ENCODE results near the gene SERPINI2.

Gene SERPINI2

GRCh38 chr3:167473863-167474262 is at the start of gene SERPINI2:
Gene SERPINI2 (minus strand): TSS chr3:167474042. CDS start chr3:167471834, 2,208 bp downstream.
- no peak for DNase-seq (ENCODE audit: low read depth)

DNA sequence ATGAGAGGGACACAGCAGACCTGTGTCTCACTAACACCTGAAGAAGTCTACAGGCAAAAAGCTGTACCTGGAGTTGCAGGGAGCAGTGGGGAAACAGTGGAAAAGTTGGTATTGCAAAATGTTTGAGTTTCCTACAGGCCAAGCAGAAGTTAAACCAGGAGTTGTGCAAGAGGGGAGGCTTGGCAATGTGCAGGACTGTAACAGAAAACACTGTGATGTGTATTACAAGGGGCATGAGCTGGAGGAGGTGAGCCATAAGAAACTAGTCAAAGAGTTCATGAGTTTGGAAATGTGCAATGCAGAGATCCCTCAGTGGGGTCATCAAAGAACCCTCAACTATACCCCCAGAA is 47.1 kb upstream of the SERPINI2 start:
- no peak for DNase-seq (ENCODE audit: low read depth)

- no peak for DNase-seq (ENCODE audit: low read depth)
These were observed 46.6 kb upstream of the SERPINI2 start for GRCh38 chr3:167520266-167521005.

GRCh38 chr3:167507954-167508353 is 34.1 kb upstream of the SERPINI2 start:
- no peak for DNase-seq (ENCODE audit: low read depth)

- DNase-seq (ENCODE audit: low read depth): no peak
These were observed 28.6 kb upstream of the SERPINI2 start for GRCh38 chr3:167502401-167502800.

- no peak for DNase-seq (ENCODE audit: low read depth)
These were observed 28.1 kb upstream of the SERPINI2 start for GRCh38 chr3:167501941-167502340.

- DNase-seq (ENCODE audit: low read depth): no peak
These were observed 24.1 kb upstream of the SERPINI2 start for GRCh38 chr3:167497903-167498302.

- DNase-seq (ENCODE audit: low read depth): no peak
These were observed 19.4 kb upstream of the SERPINI2 start for GRCh38 chr3:167493244-167493643.

- no peak for DNase-seq (ENCODE audit: low read depth)
These were observed 17.8 kb upstream of the SERPINI2 start for GRCh38 chr3:167491621-167492020.

GRCh38 chr3:167489571-167489970 is 15.7 kb upstream of the SERPINI2 start:
- DNase-seq (ENCODE audit: low read depth): no peak

- DNase-seq (ENCODE audit: low read depth): no peak
These were observed 13.7 kb upstream of the SERPINI2 start for GRCh38 chr3:167487556-167487955.

- no peak for DNase-seq (ENCODE audit: low read depth)
These were observed 10.7 kb upstream of the SERPINI2 start for GRCh38 chr3:167484551-167484950.

DNA sequence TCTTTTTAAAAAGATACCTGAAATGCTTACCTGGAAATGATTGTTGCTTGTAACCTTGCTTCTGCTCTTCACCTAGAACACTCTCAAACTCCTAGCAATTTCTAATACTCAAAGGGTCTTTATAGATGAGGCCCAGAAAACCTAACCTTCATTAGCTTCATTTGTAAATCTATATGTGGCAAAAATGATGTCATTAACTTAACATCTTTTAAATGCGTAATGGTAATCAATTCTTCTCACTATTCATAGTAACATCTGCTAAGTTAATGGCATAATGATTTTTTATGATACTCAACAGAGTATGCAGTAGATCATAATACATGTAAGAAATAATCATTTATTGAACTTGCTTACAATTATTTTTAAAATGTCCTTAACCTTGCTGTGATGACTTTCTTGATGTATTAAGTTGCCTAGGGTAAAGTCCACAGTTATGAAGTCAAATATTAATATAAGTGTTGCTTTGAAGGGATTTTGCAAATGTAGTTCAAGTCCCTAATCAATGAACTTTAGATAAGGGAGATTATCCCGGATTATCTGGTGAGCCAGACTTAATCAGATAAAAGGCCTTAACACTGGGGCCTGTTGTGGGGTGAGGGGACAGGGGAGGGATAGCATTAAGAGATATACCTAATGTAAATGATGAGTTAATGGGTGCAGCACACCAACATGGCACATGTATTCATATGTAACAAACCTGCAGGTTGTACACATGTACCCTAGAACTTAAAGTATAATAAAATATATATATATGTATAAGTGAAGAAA is 10.1 kb upstream of the SERPINI2 start:
- no peak for DNase-seq (ENCODE audit: low read depth)

GRCh38 chr3:167481164-167481563 is 7.3 kb upstream of the SERPINI2 start:
- DNase-seq (ENCODE audit: low read depth): no peak

DNA sequence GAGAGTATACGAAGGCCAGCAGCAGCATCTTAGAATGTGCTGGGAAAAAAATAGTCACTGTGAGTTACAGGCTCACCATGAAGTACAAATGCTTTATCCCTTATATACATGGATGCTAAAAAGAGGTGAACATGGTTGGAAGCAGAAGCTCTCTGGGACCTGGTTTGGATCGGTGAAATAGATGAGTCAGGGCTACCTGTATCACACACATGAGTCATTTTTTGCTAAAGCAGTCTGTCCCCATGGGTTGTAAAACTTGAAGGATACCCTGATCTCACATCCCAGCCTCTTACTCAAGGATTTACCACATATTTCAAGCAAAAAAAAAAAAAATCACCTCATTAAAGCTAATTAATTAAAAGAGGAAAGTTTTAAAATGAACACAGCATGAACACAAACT is 6.9 kb upstream of the SERPINI2 start:
- no peak for DNase-seq (ENCODE audit: low read depth)

- no peak for DNase-seq (ENCODE audit: low read depth)
These were observed 4.5 kb downstream of the SERPINI2 start for GRCh38 chr3:167469381-167469780.

DNA sequence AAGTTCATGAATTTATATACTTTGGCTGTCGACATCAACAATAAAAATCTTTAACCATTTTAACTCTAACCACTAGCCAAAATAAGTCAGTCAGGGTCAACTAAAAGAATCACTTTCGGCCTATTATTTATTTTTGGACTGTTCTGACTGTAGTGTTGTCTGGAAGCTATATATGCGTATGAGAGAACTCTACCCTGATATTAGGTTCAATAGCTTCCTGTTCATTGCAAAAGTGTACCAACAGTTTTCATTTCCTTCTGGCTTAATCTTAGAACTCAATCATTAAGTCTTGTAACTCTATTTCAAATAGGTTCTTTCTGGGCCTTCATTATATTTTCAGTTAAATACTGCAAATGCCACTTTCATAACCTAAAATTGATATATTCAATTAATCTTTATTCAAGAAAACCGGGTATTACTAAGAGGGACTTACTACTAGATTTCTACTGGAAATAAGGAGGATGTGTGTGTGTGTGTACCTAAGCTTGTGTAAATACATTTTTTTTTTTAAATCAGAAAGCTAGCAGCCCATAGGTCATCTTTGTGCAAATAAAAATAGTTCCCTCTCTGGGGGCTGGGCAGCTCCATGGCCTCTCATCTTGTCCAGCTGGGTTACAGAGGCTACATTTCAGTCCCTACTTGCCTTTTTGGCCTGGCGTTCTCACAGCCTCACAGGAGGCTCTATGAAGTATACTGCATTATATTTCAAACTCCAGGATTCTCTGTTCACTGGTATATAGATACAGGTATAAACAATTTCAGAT is 5.8 kb downstream of the SERPINI2 start:
- DNase-seq (ENCODE audit: low read depth): no peak

DNA sequence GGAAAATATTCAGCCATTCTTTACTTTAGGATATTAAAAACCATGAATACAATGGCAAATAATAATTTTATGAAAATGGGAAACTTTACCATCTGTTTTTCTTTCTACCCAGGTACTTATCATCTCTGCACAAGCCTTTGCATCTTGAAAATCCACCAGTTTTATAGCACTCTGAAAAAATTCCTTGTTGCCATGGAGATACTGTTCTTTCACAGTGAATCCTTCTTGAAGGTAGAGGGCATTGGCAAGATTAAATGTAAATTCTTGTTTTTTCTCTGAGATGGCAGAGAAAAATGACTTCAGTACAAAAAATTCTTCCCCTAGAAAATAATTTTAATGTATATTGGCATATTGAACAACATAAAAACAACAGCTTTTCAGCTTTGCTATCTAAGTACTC is 6.9 kb downstream of the SERPINI2 start:
- no peak for DNase-seq (ENCODE audit: low read depth)

GRCh38 chr3:167456157-167456799 is 17.6 kb downstream of the SERPINI2 start:
- DNase-seq (ENCODE audit: low read depth): no peak

DNA sequence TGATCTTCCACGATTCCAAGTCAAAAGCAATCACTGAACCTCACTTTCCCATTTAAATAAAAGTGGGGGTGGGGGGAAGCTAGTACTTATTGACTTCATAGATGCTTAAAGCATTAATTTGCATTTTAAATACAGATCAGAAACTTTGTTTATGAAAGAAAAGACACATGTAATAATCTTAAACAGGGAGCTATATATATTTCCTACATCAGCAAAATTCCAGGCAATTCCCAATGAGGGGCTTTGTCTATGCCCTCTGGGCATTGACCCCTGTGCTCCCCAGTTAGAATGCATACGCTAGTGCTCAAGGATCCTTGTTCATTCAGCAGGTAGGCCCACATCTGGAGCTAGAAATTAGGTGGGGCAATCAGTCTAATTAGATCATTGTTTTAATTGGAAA is 20.0 kb downstream of the SERPINI2 start:
- DNase-seq (ENCODE audit: low read depth): no peak

DNA sequence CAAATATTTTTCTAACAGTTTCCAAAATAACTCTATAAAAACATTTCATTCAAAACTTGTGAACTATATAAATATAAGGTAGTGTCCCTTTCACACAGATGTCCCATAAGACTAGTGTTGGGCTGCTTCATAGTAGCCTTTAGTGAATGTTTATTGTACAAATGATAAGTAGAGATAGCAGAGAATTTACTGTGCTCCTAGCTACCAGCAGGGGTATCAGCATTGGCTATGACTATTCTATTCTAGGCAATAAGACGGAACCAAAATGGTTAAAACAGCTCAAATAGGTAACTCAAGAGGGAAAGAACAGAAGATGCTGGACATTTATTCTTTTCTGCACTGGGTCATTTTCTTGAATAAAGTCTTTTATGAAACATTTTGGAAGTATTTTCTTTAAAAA is 22.6 kb downstream of the SERPINI2 start:
- DNase-seq (ENCODE audit: low read depth): no peak

GRCh38 chr3:167450675-167451074 is 23.2 kb downstream of the SERPINI2 start:
- DNase-seq (ENCODE audit: low read depth): no peak
